HCT116 (cell line): ENCODE data around the gene CABP2. TPM values are rescaled to one million over a fixed set of nuclear protein-coding genes. Genes with fewer than 3 reads are reported as not detected.
"Not testable (repeated sequence)": the region's sequence is repeated elsewhere in the genome, so short reads cannot be mapped to it uniquely, and the experiment has no call there.

Experiments
- ATAC-seq: fragments of 200-7000 bp; cut with Tn5 transposase; 2 replicates; pipeline ENCODE4 v1.9.1; 2020; ENCODE audit warnings: mild to moderate bottlenecking, moderate library complexity
- BruUV-seq: library from RNA; stranded (reverse); fragments of 400-500 nt; replicated peaks from 2 replicates; lab custom pipeline; 2021; lab: Mats Ljungman, UMichigan
- CTCF ChIA-PET: fragments of 300-600 bp; sonication (Branson Sonifier 250); formaldehyde crosslinking; loops from one replicate; lab custom pipeline; 2021; ENCODE audit warnings: antibody characterized with exemption; lab: Charles Lee
- POLR2A ChIA-PET: fragments of 300-600, 350-600 bp; sonication (Branson Sonifier 250); formaldehyde crosslinking; loops from one replicate; lab custom pipeline; 2021; ENCODE audit warnings: antibody characterized with exemption; lab: Charles Lee
- RAD21 ChIA-PET, 2 experiments: fragments of 300-600 bp; sonication (Branson Sonifier 250); formaldehyde crosslinking; loops; one replicate each; lab custom pipeline; 2023; ENCODE audit warnings: low total read pairs in 2 of 2; ENCODE audit not compliant: uncharacterized antibody in 2 of 2, unreplicated experiment in 2 of 2, low non-redundant PET in 1 of 2; lab: Charles Lee
- DNase-seq: peaks from one replicate; pipeline ENCODE4 v3.0.0-alpha.2; 2010; ENCODE audit warnings: low read depth, low spot score
- H2AFZ ChIP-seq: fragments of 200-600 bp; shearing (Covaris generic), sonication (generic); 2 replicates; pipeline ENCODE4 v1.6.1; 2017; ENCODE audit warnings: low read depth, mixed run types, mixed read lengths, antibody characterized with exemption, low read length; ENCODE audit not compliant: poor library complexity, severe bottlenecking
- H3K27ac ChIP-seq: 2 replicates; pipeline ENCODE4 v1.5.1; 2012; ENCODE audit warnings: low read depth, low read length
- H3K27me3 ChIP-seq: fragments of 200-600 bp; sonication (generic); 2 replicates; pipeline ENCODE4 v1.6.1; 2016; ENCODE audit warnings: mixed run types, low read length, mixed read lengths; ENCODE audit not compliant: insufficient read depth
- H3K36me3 ChIP-seq, 2 experiments: fragments of 200-500 bp in 1 of 2; fragments of 200-600 bp in 1 of 2; sonication (Bioruptor generic) in 1 of 2; sonication (generic) in 1 of 2; 2 replicates each; pipeline versions ENCODE4 v1.5.1 to v1.6.1; 2014 to 2016; ENCODE audit warnings: low read length in 2 of 2, inconsistent platforms in 1 of 2, mixed read lengths in 1 of 2, mixed run types in 1 of 2; ENCODE audit not compliant: insufficient read depth in 2 of 2, control insufficient read depth in 1 of 2
- H3K4me1 ChIP-seq, 2 experiments: fragments of 200-600 bp in 1 of 2; sonication (generic) in 1 of 2; 2 replicates each; pipeline versions ENCODE4 v1.5.1 to v1.6.1; 2012 to 2017; ENCODE audit warnings: low read length in 2 of 2, inconsistent platforms in 1 of 2, mild to moderate bottlenecking in 1 of 2, mixed read lengths in 1 of 2, mixed run types in 1 of 2, moderate library complexity in 1 of 2; ENCODE audit not compliant: insufficient read depth in 2 of 2, control insufficient read depth in 1 of 2
- H3K4me2 ChIP-seq: fragments of 200-600 bp; sonication (generic); 2 replicates; pipeline ENCODE4 v1.6.1; 2017; ENCODE audit warnings: mixed run types, low read length, mixed read lengths
- H3K4me3 ChIP-seq, 2 experiments: fragments of 200-600 bp in 1 of 2; sonication (generic) in 1 of 2; replicated peaks in 1 of 2; 2 replicates each; pipeline ENCODE4 v1.5.1; 2011 to 2016; ENCODE audit warnings: low read length in 2 of 2, control low read depth in 1 of 2, low read depth in 1 of 2, mild to moderate bottlenecking in 1 of 2, mixed read lengths in 1 of 2, mixed run types in 1 of 2
- H3K79me2 ChIP-seq: fragments of 200-600 bp; sonication (generic); 2 replicates; pipeline ENCODE4 v1.6.1; 2017; ENCODE audit warnings: mild to moderate bottlenecking, mixed run types, low read length, moderate library complexity, mixed read lengths; ENCODE audit not compliant: insufficient read depth
- H3K9ac ChIP-seq: fragments of 200-600 bp; sonication (generic); 2 replicates; pipeline ENCODE4 v1.6.1; 2016; ENCODE audit warnings: low read length, mixed read lengths
- H3K9me2 ChIP-seq: fragments of 200-600 bp; sonication (generic), shearing (Covaris generic); 2 replicates; pipeline ENCODE4 v1.6.1; 2017; ENCODE audit warnings: mixed run types, mild to moderate bottlenecking, moderate library complexity; ENCODE audit not compliant: insufficient read depth
- H3K9me3 ChIP-seq, 2 experiments: fragments of 200-500 bp in 1 of 2; fragments of 200-600 bp in 1 of 2; sonication (Bioruptor generic) in 1 of 2; sonication (generic) in 1 of 2; 2 replicates each; pipeline ENCODE4 v1.6.1; 2014 to 2017; ENCODE audit warnings: low read length in 2 of 2, mixed read lengths in 2 of 2, inconsistent platforms in 1 of 2, low read depth in 1 of 2, mild to moderate bottlenecking in 1 of 2, mixed run types in 1 of 2, moderate library complexity in 1 of 2; ENCODE audit not compliant: control insufficient read depth in 1 of 2, insufficient read depth in 1 of 2
- H4K20me1 ChIP-seq: fragments of 200-600 bp; sonication (generic), shearing (Covaris generic); 2 replicates; pipeline ENCODE4 v1.6.1; 2017; ENCODE audit warnings: mixed run types, mild to moderate bottlenecking, moderate library complexity; ENCODE audit not compliant: insufficient read depth
- ATF3 ChIP-seq: IDR thresholded peaks from 2 replicates; pipeline ENCODE4 v1.6.1; 2012
- CBX3 ChIP-seq: IDR thresholded peaks from 2 replicates; pipeline ENCODE4 v1.6.1; 2012; ENCODE audit warnings: low read depth
- CEBPB ChIP-seq: IDR thresholded peaks from 2 replicates; pipeline ENCODE4 v1.6.1; 2012; ENCODE audit warnings: low read depth
- EZH2 ChIP-seq: fragments of 200-600 bp; sonication (generic); IDR thresholded peaks from 2 replicates; pipeline ENCODE4 v1.6.1; 2017; ENCODE audit warnings: antibody characterized with exemption, mixed run types
- EZH2phosphoT487 ChIP-seq: fragments of 200-600 bp; IDR thresholded peaks from 2 replicates; pipeline ENCODE4 v1.6.1; 2018; ENCODE audit warnings: antibody characterized with exemption, borderline replicate concordance
- FOSL1 ChIP-seq: IDR thresholded peaks from 2 replicates; pipeline ENCODE4 v1.6.1; 2012; ENCODE audit warnings: low read depth
- JUND ChIP-seq: IDR thresholded peaks from 2 replicates; pipeline ENCODE4 v1.6.1; 2012
- POLR2AphosphoS5 ChIP-seq: IDR thresholded peaks from 2 replicates; pipeline ENCODE4 v1.6.1; 2011; ENCODE audit warnings: mild to moderate bottlenecking, low read depth, low read length, moderate library complexity
- SIN3A ChIP-seq: IDR thresholded peaks from 2 replicates; pipeline ENCODE4 v1.6.1; 2012; ENCODE audit warnings: low read depth
- SP1 ChIP-seq: IDR thresholded peaks from 2 replicates; pipeline ENCODE4 v1.6.1; 2012; ENCODE audit warnings: low read depth
- SRF ChIP-seq: IDR thresholded peaks from 2 replicates; pipeline ENCODE4 v1.6.1; 2012; ENCODE audit warnings: low read depth
- TCF7L2 ChIP-seq: IDR thresholded peaks from 2 replicates; pipeline ENCODE4 v1.7.0; 2011; ENCODE audit warnings: borderline replicate concordance, inconsistent platforms; ENCODE audit not compliant: insufficient read depth, insufficient read length; ENCODE audit errors: extremely low read depth
- YY1 ChIP-seq: IDR thresholded peaks from 2 replicates; pipeline ENCODE4 v1.6.1; 2011; ENCODE audit warnings: low read length, low read depth, moderate library complexity, mild to moderate bottlenecking; ENCODE audit not compliant: insufficient replicate concordance; ENCODE audit errors: extremely low read depth
- intact Hi-C: fragments of 100-400 bp; cut with micrococcal nuclease; formaldehyde crosslinking; loops from 2 replicates; pipeline ENCODE4 v1.10.0; 2022
- total RNA-seq: library from RNA; stranded (reverse); gene quantifications from one replicate; pipeline ENCODE4 v1.2.1, GENCODE V29; 2021; ENCODE audit not compliant: unreplicated experiment

CABP2 gene
- total RNA-seq, 1 experiment from 2014 or later, result not detected

GRCh38 chr11:67564230-67564629 is 41.0 kb upstream of the CABP2 start:
- H3K79me2 ChIP-seq, result no peaks in the 10 kb centered on the region
- no peaks in the 10 kb centered on the region for H3K9me3 ChIP-seq
- ChIA-PET RAD21 (interaction anchor here in 1 of 2 experiments (1.1 kb wide), 1 partner anchor 8 kb away, joined by 4 read pairs; no protein-coding TSS in a partner anchor), CTCF (interaction anchor here (3.2 kb wide), 1 partner anchor 8 kb away, joined by 16 read pairs; no protein-coding TSS in a partner anchor), POLR2A (no interaction called here)
- peaks cover 16 to 31% of the 10 kb centered on the region in 2 experiments for H3K4me1 ChIP-seq
- ATAC-seq, result peak; percentile 8; the same call in 1 of the 2 replicates
- H3K9ac ChIP-seq, result no peak overlapping the region
- no peak overlapping the region for H3K27ac ChIP-seq
- H3K27me3 ChIP-seq, result peaks cover 4% of the 10 kb centered on the region; the same call in 1 of the 2 replicates
- DNase-seq, result no peak
- BruUV-seq, result no TSS peak
- peak overlapping the region; percentile 84 for H2AFZ ChIP-seq
- peak overlapping the region; percentile 60 for H3K4me2 ChIP-seq
- no peaks in the 10 kb centered on the region for H3K36me3 ChIP-seq
- TF ChIP-seq CBX3 (no peak), EZH2 (no peak), POLR2AphosphoS5 (no peak), SP1 (no peak), EZH2phosphoT487 (no peak)
- no peaks in the 10 kb centered on the region for H3K9me2 ChIP-seq
- H3K4me3 ChIP-seq, result no peak overlapping the region
- intact Hi-C loops, result no loop called here
- H4K20me1 ChIP-seq, result no peaks in the 10 kb centered on the region

- H3K36me3 ChIP-seq, BruUV-seq, H3K9me3 ChIP-seq, intact Hi-C loops, H3K9me2 ChIP-seq, H3K79me2 ChIP-seq, H3K27ac ChIP-seq, POLR2A ChIA-PET, H3K27me3 ChIP-seq, H4K20me1 ChIP-seq: not testable (repeated sequence)
- peak; percentile 84 for ATAC-seq
- 0 out of 2 replicates have a peak overlapping the region, but pooled peaks have one; percentile 5 for H3K9ac ChIP-seq
- peak overlapping the region; percentile 60 for H3K4me2 ChIP-seq
- peak; percentile 71; the same call in 1 of the 2 replicates for TF ChIP-seq SRF
- peak; percentile 52; the same call in 1 of the 2 replicates for TF ChIP-seq SIN3A
- TF ChIP-seq JUND, result peak; percentile 75
- TF ChIP-seq POLR2AphosphoS5, result peak; percentile 36; the same call in 1 of the 2 replicates
- TF ChIP-seq FOSL1, result peak; percentile 83
- peak; percentile 78 for TF ChIP-seq CEBPB
- peak; percentile 71 for TF ChIP-seq SP1
- peak; percentile 77 for TF ChIP-seq YY1
- TF ChIP-seq CBX3, result 0 out of 2 replicates have a peak, but pooled peaks have one; percentile 42
- peak; percentile 55; the same call in 1 of the 2 replicates for TF ChIP-seq ATF3
- TF ChIP-seq TCF7L2, result peak; percentile 60
- peak overlapping the region; percentile 84 for H2AFZ ChIP-seq
- peak; percentile 76 for DNase-seq
- CTCF ChIA-PET, result interaction anchor here (0.6 to 3.2 kb wide), 2 partner anchors 8 to 9 kb away, joined by 3 to 16 read pairs; no protein-coding TSS in a partner anchor
- H3K4me1 ChIP-seq, result peaks cover 16 to 31% of the 10 kb centered on the region in 2 experiments
- H3K4me3 ChIP-seq, result 0 out of 4 replicates have a peak overlapping the region, but pooled peaks of 1 of the 2 experiments have one; percentile 1
- RAD21 ChIA-PET, result interaction anchor here in 1 of 2 experiments (1.1 kb wide), 1 partner anchor 9 kb away, joined by 4 read pairs; no protein-coding TSS in a partner anchor
Observed at GRCh38 chr11:67563705-67564114, 40.5 kb upstream of the CABP2 start.
